Gastrocnemius medialis (tissue), 4 donors: ENCODE data around the gene UGP2. TPM values are rescaled to one million over a fixed set of nuclear protein-coding genes. Genes with fewer than 3 reads are reported as not detected.

Source experiments
- ATAC-seq, 2 donors: fragments of 150-250 bp; one replicate each; pipeline ENCODE4 v1.9.1; 2016
- DNase-seq, 2 donors: peaks; one replicate each; pipeline ENCODE4 v3.0.0-alpha.2; 2019
- H3K27ac ChIP-seq, 4 donors: fragments of 200-600 bp; sonication (generic); 1 replicate in 1 of 4; 2 replicates in 3 of 4; pipeline ENCODE4 v1.5.1; 2016 to 2018; ENCODE audit warnings: mild to moderate bottlenecking in 2 of 4, moderate library complexity in 1 of 4
- H3K27me3 ChIP-seq, 3 donors: fragments of 200-600 bp; sonication (generic) in 2 of 3; 1 replicate in 1 of 3; 2 replicates in 2 of 3; pipeline versions ENCODE4 v1.5.1 to v1.6.0; 2016 to 2019; ENCODE audit warnings: mild to moderate bottlenecking in 1 of 3, moderate library complexity in 1 of 3
- H3K36me3 ChIP-seq, 2 donors: fragments of 200-600 bp; sonication (generic) in 1 of 2; one replicate each; pipeline ENCODE4 v1.5.1; 2017 to 2018
- H3K4me1 ChIP-seq, 2 donors: fragments of 200-600 bp; sonication (generic) in 1 of 2; one replicate each; pipeline ENCODE4 v1.5.1; 2016 to 2017; ENCODE audit warnings: mild to moderate bottlenecking in 2 of 2
- H3K4me3 ChIP-seq, 4 donors: fragments of 200-600 bp; sonication (generic) in 3 of 4; 1 replicate in 1 of 4; 2 replicates in 3 of 4; pipeline ENCODE4 v1.5.1; 2016 to 2019; ENCODE audit warnings: mild to moderate bottlenecking in 2 of 4
- H3K9me3 ChIP-seq, 3 donors: fragments of 200-600 bp; sonication (generic) in 2 of 3; 1 replicate in 1 of 3; 2 replicates in 2 of 3; pipeline ENCODE4 v1.5.1; 2016 to 2019
- CTCF ChIP-seq, 5 experiments: fragments of 450-650 bp in 3 of 5; fragments of 200-600 bp in 2 of 5; sonication (generic) in 2 of 5; IDR thresholded peaks in 4 of 5; conservative IDR thresholded peaks in 1 of 5; 1 replicate in 4 of 5; 2 replicates in 1 of 5; pipeline ENCODE4 v1.5.1; 2016 to 2019; ENCODE audit warnings: antibody characterized with exemption in 5 of 5, mild to moderate bottlenecking in 3 of 5, moderate library complexity in 3 of 5
- POLR2A ChIP-seq, 2 donors: fragments of 450-650 bp; IDR thresholded peaks; one replicate each; pipeline ENCODE4 v1.6.1; 2017; ENCODE audit warnings: antibody characterized with exemption in 2 of 2, mild to moderate bottlenecking in 2 of 2, moderate library complexity in 2 of 2
- in situ Hi-C, 4 donors: fragments of 200-750 bp; cut with MboI; loops; one replicate each; pipeline versions ENCODE4 v1.15.0 to v1.8.0; 2017; ENCODE audit warnings: low sequenced_read_pairs in 4 of 4
- intact Hi-C: fragments of 100-400 bp; cut with DNase I; formaldehyde crosslinking; loops from one replicate; pipeline ENCODE4 v1.15.1; 2023; ENCODE audit warnings: low total_unique reads
- total RNA-seq, 4 donors: library from RNA; depleted of rRNA; stranded (reverse); fragments of >200 nt; gene quantifications; one replicate each; pipeline versions ENCODE4 v1.1.0 to v1.2.3, GENCODE V29; 2016

UGP2 gene
- total RNA-seq, 4 donors from 2014 or later = 398 to 784 (median 580) TPM

- Histone ChIP-seq H3K27ac (peak overlapping the region in 3 of 4 donors; percentile 5 to 48 (median 19)), H3K27me3 (no peaks in the 10 kb centered on the region), H3K9me3 (no peaks in the 10 kb centered on the region), H3K4me1 (peaks cover 8 to 11% of the 10 kb centered on the region in 2 donors), H3K36me3 (peaks cover 0 to 15% of the 10 kb centered on the region in 2 donors), H3K4me3 (no peak overlapping the region)
- intact Hi-C loops = no loop called here
- TF ChIP-seq POLR2A (IDR thresholded peaks at IDR 0.05) (no peak), CTCF (IDR thresholded peaks at IDR 0.05 in 4 of 5, conservative IDR thresholded peaks at IDR 0.05 in 1 of 5) (no peak)
- DNase-seq (no peak), ATAC-seq (peak; percentile 77 to 88)
- in situ Hi-C loops = loop anchor here in 1 of 4 donors (10.0 to 25.0 kb wide), 2 partner anchors 205 to 312 kb away; partner anchors contain the start of genes MDH1 and WDPCP
These were observed 57.9 kb downstream of the UGP2 start for GRCh38 chr2:63899639-63900038.

DNA sequence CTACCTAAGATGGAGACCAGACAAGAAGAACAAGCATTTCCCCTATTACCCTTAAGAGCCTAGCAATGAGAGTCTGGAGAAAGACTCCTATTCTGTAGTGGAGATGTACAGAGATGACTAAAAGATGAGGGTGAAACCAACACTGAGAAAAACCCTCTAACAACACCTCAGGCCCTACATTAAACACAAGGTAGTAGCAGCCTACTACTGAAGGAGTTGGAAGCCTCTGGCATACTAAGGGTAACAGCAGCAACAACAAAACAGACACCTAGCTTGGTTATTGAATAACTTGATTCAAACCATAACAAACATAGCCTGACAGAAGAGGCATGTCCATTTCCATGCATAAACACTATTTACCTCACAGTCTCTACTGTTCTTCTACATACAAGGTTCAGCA lies 60.5 kb downstream of the UGP2 start:
- in situ Hi-C loops = no loop called here
- no peak overlapping the region for H3K27ac ChIP-seq
- DNase-seq = no peak
- H3K4me3 ChIP-seq = no peak overlapping the region
- intact Hi-C loops = no loop called here
- TF ChIP-seq CTCF (IDR thresholded peaks at IDR 0.05 in 4 of 5, conservative IDR thresholded peaks at IDR 0.05 in 1 of 5) (no peak), POLR2A (IDR thresholded peaks at IDR 0.05) (no peak)
- H3K27me3 ChIP-seq = no peaks in the 10 kb centered on the region
- H3K9me3 ChIP-seq = no peaks in the 10 kb centered on the region
- H3K36me3 ChIP-seq = peaks cover 0 to 5% of the 10 kb centered on the region in 2 donors
- no peak for ATAC-seq
- H3K4me1 ChIP-seq = peaks cover 8 to 11% of the 10 kb centered on the region in 2 donors

DNA sequence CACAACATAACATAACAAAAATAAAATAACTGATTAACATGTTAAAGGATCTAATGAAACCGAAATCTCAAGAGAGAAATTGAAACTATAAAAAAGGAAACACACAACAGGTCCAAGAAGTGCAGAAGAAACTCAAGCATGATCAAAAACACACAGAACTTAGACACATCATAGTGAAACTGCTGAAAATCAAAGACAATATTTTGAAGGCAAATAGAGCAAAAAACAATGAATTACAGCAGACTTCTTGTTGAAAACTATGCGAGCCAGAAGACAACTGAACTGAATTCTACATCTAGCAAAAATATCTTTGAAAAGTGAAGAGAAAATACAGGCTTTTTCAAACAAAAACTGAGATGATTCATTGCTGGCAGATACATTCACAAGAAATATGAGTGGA lies 61.3 kb downstream of the UGP2 start:
- H3K36me3 ChIP-seq = peaks cover 0 to 3% of the 10 kb centered on the region in 2 donors
- peaks cover 8 to 11% of the 10 kb centered on the region in 2 donors for H3K4me1 ChIP-seq
- intact Hi-C loops = no loop called here
- no peak overlapping the region for H3K27ac ChIP-seq
- no peak for ATAC-seq
- no peak for TF ChIP-seq CTCF (IDR thresholded peaks at IDR 0.05 in 4 of 5, conservative IDR thresholded peaks at IDR 0.05 in 1 of 5)
- no peak for TF ChIP-seq POLR2A (IDR thresholded peaks at IDR 0.05)
- DNase-seq = no peak
- H3K9me3 ChIP-seq = no peaks in the 10 kb centered on the region
- H3K27me3 ChIP-seq = no peaks in the 10 kb centered on the region
- in situ Hi-C loops = no loop called here
- no peak overlapping the region for H3K4me3 ChIP-seq

GRCh38 chr2:63914311-63914710 lies 72.6 kb downstream of the UGP2 start:
- ATAC-seq = no peak
- peaks cover 0 to 49% of the 10 kb centered on the region in 2 donors for H3K36me3 ChIP-seq
- in situ Hi-C loops = no loop called here

More at GRCh38 chr2:63914311-63914710, 72.6 kb downstream of the UGP2 start:
- DNase-seq = no peak
- TF ChIP-seq CTCF (IDR thresholded peaks at IDR 0.05 in 4 of 5, conservative IDR thresholded peaks at IDR 0.05 in 1 of 5) (no peak), POLR2A (IDR thresholded peaks at IDR 0.05) (no peak)
- Histone ChIP-seq H3K4me1 (peaks cover 0 to 10% of the 10 kb centered on the region in 2 donors), H3K27me3 (no peaks in the 10 kb centered on the region), H3K4me3 (no peak overlapping the region), H3K27ac (no peak overlapping the region), H3K9me3 (no peaks in the 10 kb centered on the region)
- intact Hi-C loops = no loop called here
